ENCODE measurements around the gene NSD1.

GRCh38 chr5:177300236-177300880 lies 166.8 kb downstream of the NSD1 start:
- TF ChIP-seq, protein P1, sequence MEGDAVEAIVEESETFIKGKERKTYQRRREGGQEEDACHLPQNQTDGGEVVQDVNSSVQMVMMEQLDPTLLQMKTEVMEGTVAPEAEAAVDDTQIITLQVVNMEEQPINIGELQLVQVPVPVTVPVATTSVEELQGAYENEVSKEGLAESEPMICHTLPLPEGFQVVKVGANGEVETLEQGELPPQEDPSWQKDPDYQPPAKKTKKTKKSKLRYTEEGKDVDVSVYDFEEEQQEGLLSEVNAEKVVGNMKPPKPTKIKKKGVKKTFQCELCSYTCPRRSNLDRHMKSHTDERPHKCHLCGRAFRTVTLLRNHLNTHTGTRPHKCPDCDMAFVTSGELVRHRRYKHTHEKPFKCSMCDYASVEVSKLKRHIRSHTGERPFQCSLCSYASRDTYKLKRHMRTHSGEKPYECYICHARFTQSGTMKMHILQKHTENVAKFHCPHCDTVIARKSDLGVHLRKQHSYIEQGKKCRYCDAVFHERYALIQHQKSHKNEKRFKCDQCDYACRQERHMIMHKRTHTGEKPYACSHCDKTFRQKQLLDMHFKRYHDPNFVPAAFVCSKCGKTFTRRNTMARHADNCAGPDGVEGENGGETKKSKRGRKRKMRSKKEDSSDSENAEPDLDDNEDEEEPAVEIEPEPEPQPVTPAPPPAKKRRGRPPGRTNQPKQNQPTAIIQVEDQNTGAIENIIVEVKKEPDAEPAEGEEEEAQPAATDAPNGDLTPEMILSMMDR (IDR thresholded peaks at IDR 0.05) = no peak
- TF ChIP-seq POLR2A (IDR thresholded peaks at IDR 0.05) (no peak), POLR2AphosphoS5 (IDR thresholded peaks at IDR 0.05) (no peak)
